Dermis blood vessel endothelial cell (primary cell): Measurements from ENCODE around the gene PBRM1. TPM values are rescaled to one million over a fixed set of nuclear protein-coding genes. Genes with fewer than 3 reads are reported as not detected.
"Not testable (repeated sequence)": the region's sequence is repeated elsewhere in the genome, so short reads cannot be mapped to it uniquely, and the experiment has no call there.

Experiments
- DNase-seq: peaks from one replicate; pipeline ENCODE4 v3.0.0; 2010
- total RNA-seq: library from RNA; depleted of rRNA; stranded (reverse); fragments of >200 nt; gene quantifications from 2 replicates; pipeline ENCODE4 v1.2.3, GENCODE V29; 2014

PBRM1 gene
- total RNA-seq = 83.9 and 107 TPM in 2 replicates

DNA sequence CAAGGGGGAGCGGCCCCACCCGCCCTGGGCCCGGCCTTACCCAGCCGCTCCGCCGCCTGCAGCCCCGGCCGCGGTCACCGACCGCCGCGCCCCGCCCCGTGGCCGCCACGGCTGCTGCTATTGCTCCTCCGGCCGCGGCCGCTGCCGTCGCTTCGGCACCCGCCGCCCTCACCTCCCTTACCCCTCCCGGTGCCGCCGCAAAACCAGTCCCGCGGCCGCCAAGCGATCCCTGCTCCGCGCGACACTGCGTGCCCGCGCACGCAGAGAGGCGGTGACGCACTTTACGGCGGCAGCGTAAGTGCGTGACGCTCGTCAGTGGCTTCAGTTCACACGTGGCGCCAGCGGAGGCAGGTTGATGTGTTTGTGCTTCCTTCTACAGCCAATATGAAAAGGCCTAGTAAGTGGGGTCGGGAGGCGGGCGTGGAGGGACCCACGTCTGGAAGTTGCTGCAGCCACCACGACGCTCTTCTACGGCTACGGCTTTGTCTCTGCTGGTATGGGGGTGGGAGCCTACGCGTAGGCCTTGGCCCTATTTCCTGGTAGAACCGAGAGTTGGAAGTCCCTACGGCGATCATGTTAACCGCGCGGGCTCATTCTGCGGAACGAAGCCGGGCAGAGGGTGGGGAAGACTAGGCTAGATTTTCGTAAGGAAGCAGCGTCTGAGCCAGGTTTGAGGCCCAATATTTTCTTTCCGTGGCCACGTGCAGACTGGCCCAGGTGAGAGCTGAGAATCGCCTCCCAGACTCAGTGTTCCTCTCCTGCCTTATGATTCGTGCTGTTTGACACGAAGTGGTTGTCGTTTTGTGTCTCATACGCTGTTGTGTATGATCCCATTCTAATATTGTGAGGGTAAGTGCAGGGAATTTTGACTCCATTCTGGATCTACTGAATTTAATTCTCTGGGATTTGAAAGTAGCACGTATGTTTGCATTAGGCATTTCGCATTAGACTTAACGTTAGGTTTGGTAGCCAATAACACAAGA, at the start of gene PBRM1, which contains the start of gene GNL3:
TSS of gene PBRM1 (minus strand) at position 205 of the 983 bp plus-strand sequence.
TSS of gene GNL3 (plus strand) at position 324 of the 983 bp plus-strand sequence. CDS start at position 385, 61 bp downstream.
- peak; percentile 97 for DNase-seq

DNA sequence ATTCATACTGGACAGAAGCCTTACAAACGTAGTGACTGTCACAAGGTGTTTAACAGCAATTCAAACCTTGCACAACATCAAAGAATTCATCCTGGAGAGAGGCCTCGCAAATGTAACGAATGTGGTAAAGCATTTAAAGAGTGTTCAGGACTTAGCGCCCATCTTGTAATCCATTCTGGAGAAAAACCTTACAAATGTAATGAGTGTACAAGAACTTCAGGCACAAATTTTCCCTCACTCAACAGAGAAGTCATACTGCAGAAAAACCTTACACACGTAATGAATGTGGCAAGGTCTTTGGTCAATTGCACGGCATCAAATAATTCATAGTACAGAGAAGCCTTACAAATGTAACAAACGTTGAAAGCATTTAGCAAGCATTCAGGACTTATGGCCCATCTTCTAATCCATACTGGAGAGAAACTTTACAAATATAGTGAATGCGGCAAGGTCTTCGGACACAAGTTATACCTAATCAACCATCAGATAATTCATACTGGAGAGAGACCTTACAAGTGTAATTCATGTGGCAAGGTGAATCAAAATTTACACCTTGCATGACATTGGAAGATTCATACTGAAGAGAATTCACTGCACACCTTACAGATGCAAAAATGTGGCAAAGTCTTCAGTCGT, 47.7 kb upstream of the PBRM1 start:
- DNase-seq = no peak

GRCh38 chr3:52731590-52731989, 45.9 kb upstream of the PBRM1 start:
- DNase-seq = no peak

DNA sequence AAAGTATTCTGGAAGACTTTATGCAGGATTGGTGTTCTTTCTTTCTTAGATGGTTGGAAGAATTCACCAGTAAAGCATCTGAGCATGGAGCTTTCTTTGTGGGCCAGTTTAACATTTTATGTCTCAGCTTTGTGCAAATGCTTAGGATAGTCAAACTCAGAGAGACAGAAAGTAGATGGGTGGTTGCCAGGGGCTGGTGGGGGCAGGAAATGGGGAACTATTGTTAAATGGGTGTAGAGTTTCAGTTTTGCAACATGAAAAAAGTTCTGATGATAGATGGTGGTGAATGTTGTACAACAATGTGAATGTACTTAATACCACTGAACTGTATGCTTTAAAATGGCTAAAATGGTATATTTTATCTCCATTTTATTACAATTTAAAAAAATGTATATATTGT, 45.0 kb upstream of the PBRM1 start:
- DNase-seq = peak; percentile 4

DNA sequence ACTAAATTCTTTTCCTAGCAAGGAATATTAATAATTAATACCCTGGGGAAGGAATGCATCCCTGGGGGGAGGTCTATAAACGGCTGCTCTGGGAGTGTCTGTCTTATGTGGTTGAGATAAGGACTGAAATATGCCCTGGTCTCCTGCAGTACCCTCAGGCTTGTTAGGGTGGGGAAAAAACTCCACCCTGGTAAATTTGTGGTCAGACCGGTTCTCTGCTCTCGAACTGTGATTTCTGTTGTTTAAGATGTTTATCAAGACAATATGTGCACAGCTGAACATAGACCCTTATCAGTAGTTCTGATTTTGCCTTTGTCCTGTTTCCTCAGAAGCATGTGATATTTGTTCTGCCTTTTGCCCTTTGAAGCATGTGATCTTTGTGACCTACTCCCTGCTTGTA, 43.0 kb upstream of the PBRM1 start:
- not testable (repeated sequence) for DNase-seq

- DNase-seq = no peak
These were observed 38.8 kb upstream of the PBRM1 start for GRCh38 chr3:52724511-52724910.

DNA sequence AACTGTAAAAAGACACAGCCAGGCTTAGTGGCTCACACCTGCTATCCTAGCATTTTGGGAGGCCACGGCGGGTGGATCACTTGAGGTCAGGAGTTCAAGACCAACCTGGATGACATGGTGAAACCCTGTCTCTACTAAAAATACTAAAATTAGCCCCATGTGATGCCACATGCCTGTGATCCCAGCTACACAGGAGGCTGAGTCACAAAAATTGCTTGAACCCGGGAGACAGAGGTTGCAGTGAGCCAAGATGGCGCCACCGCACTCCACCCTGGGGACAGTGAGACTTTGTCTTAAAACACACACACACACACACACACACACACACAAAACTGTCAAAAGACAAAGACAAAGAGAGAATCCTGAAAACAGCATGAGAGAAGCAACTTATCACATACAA, 38.2 kb upstream of the PBRM1 start:
- DNase-seq = no peak

DNA sequence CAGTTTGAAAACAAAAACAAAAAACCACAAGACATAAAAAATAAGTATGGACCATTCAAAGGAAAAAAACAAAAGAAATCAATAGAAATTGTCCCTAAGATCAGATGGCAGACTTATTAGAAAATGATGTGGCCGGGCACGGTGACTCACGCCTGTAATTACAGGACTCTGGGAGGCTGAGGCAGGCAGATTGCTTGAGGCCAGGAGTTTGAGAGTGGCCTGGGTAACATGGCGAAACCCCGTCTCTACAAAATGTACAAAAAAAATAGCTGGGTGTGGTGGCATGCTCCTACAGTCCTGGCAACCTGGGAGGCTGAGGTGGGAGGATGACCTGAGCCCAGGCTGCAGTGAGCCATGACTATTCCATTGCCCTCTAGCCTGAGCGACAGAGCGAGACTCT, 36.8 kb upstream of the PBRM1 start:
- DNase-seq = no peak

DNA sequence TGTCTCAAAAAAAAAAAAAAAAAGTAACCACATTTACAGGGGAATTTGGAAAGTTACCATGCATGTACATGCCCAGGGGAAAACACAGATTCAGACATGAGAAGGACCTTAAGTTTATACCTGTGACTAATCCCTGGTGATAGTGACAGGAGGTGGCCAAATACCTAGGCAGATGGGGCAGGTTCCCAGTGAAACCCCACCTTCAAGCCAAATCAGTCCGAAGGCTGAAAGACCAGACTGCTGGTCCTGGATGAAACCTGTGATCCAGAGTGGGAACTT, 36.0 kb upstream of the PBRM1 start:
- DNase-seq = no peak

DNA sequence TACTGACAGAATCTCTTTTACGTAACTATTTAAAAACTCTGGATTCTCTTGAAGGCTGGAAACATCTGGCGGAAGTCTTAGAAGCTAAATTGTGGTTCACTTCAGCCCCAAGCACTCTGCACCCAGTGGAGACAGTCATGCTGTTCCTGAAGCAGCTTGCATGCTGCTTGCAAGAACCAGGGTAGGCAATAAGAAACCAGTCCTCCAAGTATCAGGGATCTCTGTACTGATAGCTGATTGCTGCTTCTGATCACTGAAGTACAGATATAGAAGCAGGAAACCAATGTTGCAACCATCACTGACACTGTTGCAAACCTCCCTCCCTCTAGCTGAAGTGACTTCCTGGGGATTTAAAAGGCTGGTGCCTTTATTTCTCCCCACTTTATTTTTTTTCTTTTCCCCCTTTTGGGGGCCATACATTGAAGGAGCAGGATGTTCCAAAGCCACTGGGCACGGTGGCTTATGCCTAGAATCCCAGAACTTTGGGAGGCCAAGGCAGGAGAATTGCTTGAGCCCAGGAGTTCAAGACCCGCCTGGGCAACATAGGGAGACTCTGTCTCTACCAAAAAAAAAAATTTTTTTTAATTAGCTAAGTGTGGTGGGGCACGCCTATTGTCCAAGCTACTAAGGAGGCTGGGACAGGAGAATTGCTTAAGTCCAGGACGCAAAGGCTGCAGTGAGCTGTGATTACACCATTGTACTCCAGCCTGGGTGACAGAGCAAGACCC, 35.5 kb upstream of the PBRM1 start:
- DNase-seq = no peak

- no peak for DNase-seq
These were observed 33.9 kb upstream of the PBRM1 start for GRCh38 chr3:52719618-52720017.

DNA sequence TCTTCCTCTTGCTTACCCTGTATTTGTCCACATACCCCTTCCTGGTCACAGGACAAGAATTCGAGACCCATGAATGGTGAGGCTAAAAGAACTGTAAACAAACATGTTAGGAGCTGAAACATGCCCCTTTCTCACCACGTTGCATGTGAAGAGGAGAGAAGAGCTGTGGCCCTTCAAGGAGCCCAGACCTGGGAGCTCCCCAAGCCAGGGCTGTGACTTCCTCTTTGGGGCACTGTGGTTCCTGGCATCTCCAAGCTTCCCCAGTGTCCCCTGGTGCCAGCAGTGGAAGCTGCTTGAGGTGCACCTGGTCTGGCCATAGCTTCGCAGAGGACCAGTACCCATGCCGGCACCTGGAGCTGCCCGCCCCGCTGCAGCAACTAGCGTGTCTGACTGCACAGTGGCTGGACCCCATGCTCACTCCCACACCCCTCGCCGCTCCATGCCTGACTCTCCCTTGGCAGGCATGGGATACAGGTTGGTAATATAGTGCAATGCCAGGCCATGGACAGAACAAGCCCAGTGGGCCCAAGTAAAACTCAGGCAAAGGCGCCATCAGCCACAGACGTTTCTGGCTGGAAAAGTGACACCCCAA, 30.1 kb upstream of the PBRM1 start:
- no peak for DNase-seq

DNA sequence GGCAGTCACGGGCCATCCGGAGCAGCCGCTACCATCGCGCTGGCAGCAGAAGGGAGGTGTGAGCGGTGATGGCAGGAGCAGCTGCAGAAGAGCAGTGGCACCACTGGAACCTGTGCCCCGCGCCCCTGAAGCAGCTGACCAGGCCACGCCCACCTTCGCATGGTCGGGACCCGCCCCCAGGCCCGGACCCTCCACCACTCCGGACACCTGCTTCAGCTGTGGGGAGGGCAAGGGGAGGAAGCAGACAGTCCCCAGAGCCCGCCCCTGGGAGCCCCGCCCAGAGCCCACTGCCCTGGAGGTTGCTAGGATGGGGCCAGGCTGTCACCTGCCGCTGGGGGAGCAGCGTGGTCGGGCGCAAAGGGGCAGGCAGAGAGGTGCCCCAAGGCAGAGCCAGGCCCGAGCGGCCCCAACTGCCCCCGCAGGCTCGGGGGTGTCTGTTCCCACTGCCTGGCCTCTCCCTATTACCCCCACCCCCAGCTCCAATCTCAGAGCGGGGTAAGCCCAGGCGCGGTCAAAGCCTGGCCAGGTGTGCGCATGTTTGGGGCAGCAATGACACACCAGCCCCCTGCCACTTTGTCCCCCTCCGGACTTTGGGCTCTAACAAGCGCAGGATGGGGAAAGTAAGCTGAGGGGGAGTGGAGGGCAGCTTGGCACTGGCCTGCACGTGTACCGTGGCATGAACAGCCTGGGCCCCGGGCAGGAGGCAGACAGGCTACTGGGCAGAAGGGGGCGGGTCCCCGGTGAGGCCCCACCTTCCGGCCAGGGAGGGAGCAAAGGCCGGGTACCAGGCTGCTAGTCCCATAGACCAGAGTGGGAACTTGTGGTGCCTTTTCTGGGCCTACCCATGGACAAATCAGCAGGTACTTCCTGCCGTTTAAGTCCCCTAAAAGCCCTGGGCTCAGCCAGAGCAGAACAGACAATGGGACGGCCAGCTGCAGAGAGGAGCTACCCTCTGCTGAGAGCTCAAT, 28.9 kb upstream of the PBRM1 start:
- DNase-seq = no peak

DNA sequence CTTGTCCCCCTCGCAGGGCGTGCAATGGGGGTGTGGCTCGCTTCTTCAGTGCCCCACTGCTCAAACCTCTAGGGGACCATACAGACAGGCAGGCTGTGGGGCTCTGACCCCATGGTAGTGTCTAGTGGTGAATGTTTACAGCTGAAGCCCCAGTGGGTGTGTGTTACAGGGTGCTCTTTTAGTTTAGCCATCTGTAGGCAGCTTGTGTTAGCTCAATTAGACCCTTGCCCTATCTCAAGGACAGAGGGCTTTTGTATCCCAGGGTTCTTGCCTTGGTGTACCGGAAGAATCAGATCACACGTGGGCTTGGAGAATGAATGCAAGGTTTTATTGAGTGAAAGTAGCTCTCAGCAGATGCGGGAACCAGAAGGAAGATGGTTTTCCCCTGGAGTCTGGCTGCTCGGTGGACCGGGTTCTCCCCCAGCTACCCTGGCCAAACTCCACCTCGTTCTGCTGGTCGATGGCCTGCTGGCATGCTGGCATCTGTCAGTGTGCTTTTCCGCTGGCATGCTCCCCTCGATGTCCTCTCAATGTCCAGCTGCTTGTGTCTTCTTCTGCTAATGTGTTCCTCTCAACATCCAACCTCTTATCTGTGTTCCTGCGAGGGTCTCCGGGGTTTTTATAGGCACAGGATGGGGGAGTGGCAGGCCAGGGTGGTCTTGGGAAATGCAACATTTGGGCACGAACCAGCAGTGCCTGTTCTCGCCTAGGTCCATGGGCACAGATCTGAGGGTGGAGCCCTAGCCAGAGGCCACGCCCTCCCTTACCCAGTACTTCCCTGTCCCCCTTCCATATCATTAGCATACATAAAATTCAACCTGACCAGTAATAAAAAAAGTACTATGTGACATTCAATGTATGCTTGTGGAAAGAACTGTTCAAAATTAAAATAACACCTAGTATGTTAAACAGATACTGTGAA, 26.8 kb upstream of the PBRM1 start:
- DNase-seq = no peak

DNA sequence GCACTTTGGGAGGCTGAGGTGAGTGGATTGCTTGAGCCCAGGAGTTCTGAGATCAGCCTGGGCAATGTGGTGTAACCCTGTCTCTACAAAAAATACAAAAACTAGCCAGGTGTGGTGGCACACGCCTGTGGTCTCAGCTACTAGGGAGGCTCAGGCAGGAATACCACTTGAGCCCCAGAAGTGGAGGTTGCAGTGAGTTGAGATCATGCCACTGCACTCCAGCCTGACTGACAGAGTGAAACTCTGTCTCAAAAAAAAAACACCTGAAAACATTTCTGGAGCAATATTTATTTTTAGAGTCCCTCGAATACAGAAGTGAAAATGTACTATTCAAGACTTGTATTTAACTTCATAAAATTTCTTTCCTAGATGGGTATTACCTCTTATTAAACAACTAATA, 24.8 kb upstream of the PBRM1 start:
- DNase-seq = no peak

GRCh38 chr3:52707585-52707984, 21.9 kb upstream of the PBRM1 start:
- DNase-seq = no peak

- DNase-seq = peak; percentile 90
These were observed 20.3 kb upstream of the PBRM1 start, which contains the start of the genes GLT8D1 and SPCS1 for GRCh38 chr3:52705688-52706686. Gene GLT8D1 (minus strand): TSS chr3:52705791. CDS start chr3:52700460, 5,331 bp downstream. Gene SPCS1 (plus strand): TSS chr3:52706106. CDS start chr3:52706247, 141 bp downstream.

DNA sequence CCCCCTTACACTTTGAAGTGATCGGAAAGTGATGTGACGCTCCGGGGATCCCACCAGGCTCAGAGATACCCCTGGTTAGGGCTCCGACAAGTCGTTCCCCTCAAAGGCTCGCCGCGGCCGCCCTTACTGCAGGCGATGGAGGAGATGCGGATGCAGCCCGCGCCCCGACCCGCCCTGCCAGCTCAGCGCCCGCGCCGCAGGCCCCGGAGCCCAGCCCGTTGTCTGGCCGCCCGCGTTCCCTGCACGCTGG, 19.6 kb upstream of the PBRM1 start:
- no peak for DNase-seq
